ENCODE results near the gene RNF144B.

Gene RNF144B

DNA sequence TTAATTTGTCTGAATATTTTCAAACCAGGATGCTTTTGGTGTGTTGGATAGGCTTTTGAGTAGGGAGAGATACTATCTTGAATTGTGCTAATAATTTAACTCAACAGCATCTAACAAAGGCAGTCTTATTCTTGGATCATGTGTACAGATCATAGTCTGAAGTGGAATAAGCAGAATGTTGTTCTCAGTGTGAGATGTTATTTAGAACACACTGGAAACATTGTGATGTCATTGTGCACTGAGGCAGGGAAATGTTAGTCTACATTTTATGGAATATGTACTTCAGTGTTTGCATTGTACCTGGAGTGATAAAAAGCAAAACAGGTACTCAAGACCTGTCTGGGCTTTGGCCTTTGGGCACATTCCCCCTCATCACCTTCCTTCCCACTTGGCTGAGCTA lies 35.0 kb downstream of the RNF144B start:
- Histone ChIP-seq H3K9me2 (replicated peaks; ENCODE audit: control insufficient read depth, low read length) (no peaks in the 10 kb centered on the region), H3K9me3 (ENCODE audit: control insufficient read depth, insufficient read depth, low read length) (no peaks in the 10 kb centered on the region), H3K27ac (ENCODE audit: low read depth, low read length) (no peak overlapping the region), H3K36me3 (ENCODE audit: control insufficient read depth, low read length) (peaks cover 96% of the 10 kb centered on the region), H3K4me1 (ENCODE audit: control insufficient read depth, low read length) (peaks cover 57% of the 10 kb centered on the region), H3K4me3 (ENCODE audit: low read length) (no peak overlapping the region), H3K79me2 (ENCODE audit: control insufficient read depth, low read length) (peaks cover 100% of the 10 kb centered on the region), H4K20me1 (ENCODE audit: control insufficient read depth, insufficient read depth, low read depth, low read length) (peaks cover 46% of the 10 kb centered on the region), H3K27me3 (ENCODE audit: control insufficient read depth, low read length) (no peaks in the 10 kb centered on the region), H3F3A (ENCODE audit: control insufficient read depth, insufficient read depth) (peaks cover 37% of the 10 kb centered on the region), H3K4me2 (ENCODE audit: low read length) (no peak overlapping the region)
- TF ChIP-seq EZH2phosphoT487 (IDR thresholded peaks at IDR 0.05; ENCODE audit: borderline replicate concordance, low read length): no peak
- TF ChIP-seq, protein P1, sequence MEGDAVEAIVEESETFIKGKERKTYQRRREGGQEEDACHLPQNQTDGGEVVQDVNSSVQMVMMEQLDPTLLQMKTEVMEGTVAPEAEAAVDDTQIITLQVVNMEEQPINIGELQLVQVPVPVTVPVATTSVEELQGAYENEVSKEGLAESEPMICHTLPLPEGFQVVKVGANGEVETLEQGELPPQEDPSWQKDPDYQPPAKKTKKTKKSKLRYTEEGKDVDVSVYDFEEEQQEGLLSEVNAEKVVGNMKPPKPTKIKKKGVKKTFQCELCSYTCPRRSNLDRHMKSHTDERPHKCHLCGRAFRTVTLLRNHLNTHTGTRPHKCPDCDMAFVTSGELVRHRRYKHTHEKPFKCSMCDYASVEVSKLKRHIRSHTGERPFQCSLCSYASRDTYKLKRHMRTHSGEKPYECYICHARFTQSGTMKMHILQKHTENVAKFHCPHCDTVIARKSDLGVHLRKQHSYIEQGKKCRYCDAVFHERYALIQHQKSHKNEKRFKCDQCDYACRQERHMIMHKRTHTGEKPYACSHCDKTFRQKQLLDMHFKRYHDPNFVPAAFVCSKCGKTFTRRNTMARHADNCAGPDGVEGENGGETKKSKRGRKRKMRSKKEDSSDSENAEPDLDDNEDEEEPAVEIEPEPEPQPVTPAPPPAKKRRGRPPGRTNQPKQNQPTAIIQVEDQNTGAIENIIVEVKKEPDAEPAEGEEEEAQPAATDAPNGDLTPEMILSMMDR (IDR thresholded peaks at IDR 0.05; ENCODE audit: low read depth, low read length, poor library complexity, severe bottlenecking): no peak

DNA sequence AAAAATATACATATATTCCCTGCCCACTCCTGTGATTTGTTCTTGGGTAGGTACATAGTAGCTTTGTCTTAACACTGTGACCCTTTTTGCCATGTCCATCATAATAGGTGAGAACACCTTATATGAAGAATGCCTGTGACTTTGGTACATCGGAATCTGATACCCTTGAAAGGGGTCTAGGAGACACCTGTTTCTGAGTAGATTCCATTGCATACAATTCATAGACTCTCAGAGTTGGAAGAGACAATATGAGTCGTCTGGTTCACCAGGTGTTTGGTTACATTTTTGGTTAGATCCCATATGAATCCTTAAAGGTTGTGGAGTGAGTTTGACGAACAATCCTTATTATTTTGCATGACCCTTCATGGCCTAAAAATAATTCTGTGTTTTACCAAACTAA lies 36.3 kb downstream of the RNF144B start:
- Histone ChIP-seq H3K79me2 (ENCODE audit: control insufficient read depth, low read length) (peaks cover 100% of the 10 kb centered on the region), H3K4me3 (ENCODE audit: low read length) (no peak overlapping the region), H3F3A (ENCODE audit: control insufficient read depth, insufficient read depth) (peaks cover 34% of the 10 kb centered on the region), H4K20me1 (ENCODE audit: control insufficient read depth, insufficient read depth, low read depth, low read length) (peaks cover 52% of the 10 kb centered on the region), H3K9me2 (replicated peaks; ENCODE audit: control insufficient read depth, low read length) (no peaks in the 10 kb centered on the region), H3K4me2 (ENCODE audit: low read length) (no peak overlapping the region), H3K27ac (ENCODE audit: low read depth, low read length) (no peak overlapping the region), H3K27me3 (ENCODE audit: control insufficient read depth, low read length) (no peaks in the 10 kb centered on the region), H3K9me3 (ENCODE audit: control insufficient read depth, insufficient read depth, low read length) (no peaks in the 10 kb centered on the region), H3K4me1 (ENCODE audit: control insufficient read depth, low read length) (peaks cover 51% of the 10 kb centered on the region), H3K36me3 (ENCODE audit: control insufficient read depth, low read length) (peaks cover 96% of the 10 kb centered on the region)
- no peak for TF ChIP-seq EZH2phosphoT487 (IDR thresholded peaks at IDR 0.05; ENCODE audit: borderline replicate concordance, low read length)
- TF ChIP-seq, protein P1 (IDR thresholded peaks at IDR 0.05; ENCODE audit: low read depth, low read length, poor library complexity, severe bottlenecking): no peak

- peaks cover 98% of the 10 kb centered on the region for H3K36me3 ChIP-seq (ENCODE audit: control insufficient read depth, low read length)
- peaks cover 100% of the 10 kb centered on the region for H3K79me2 ChIP-seq (ENCODE audit: control insufficient read depth, low read length)
- no peak overlapping the region for H3K4me3 ChIP-seq (ENCODE audit: low read length)
- H3K27me3 ChIP-seq (ENCODE audit: control insufficient read depth, low read length): no peaks in the 10 kb centered on the region
- no peak overlapping the region for H3K4me2 ChIP-seq (ENCODE audit: low read length)
- no peak overlapping the region for H3K27ac ChIP-seq (ENCODE audit: low read depth, low read length)
- H3K9me2 ChIP-seq (replicated peaks; ENCODE audit: control insufficient read depth, low read length): no peaks in the 10 kb centered on the region
- peaks cover 50% of the 10 kb centered on the region for H4K20me1 ChIP-seq (ENCODE audit: control insufficient read depth, insufficient read depth, low read depth, low read length)
- peaks cover 33% of the 10 kb centered on the region for H3F3A ChIP-seq (ENCODE audit: control insufficient read depth, insufficient read depth)
- H3K4me1 ChIP-seq (ENCODE audit: control insufficient read depth, low read length): peaks cover 47% of the 10 kb centered on the region
- no peaks in the 10 kb centered on the region for H3K9me3 ChIP-seq (ENCODE audit: control insufficient read depth, insufficient read depth, low read length)
- TF ChIP-seq EZH2phosphoT487 (IDR thresholded peaks at IDR 0.05; ENCODE audit: borderline replicate concordance, low read length): no peak
- TF ChIP-seq, protein P1 (IDR thresholded peaks at IDR 0.05; ENCODE audit: low read depth, low read length, poor library complexity, severe bottlenecking): no peak
Observed at GRCh38 chr6:18424201-18424600, 37.1 kb downstream of the RNF144B start.
